C4-2B (cell line): ENCODE results near the gene ENDOV.

ENCODE experiments used
- ZFX ChIP-seq: fragments of 450-650 bp; IDR thresholded peaks from 2 replicates; pipeline ENCODE4 v1.6.1; 2017
- TF ChIP-seq, protein P1 (sequence below): fragments of 450-650 bp; conservative IDR thresholded peaks from 2 replicates; pipeline ENCODE4 v1.5.1; 2017; ENCODE audit warnings: mild to moderate bottlenecking

GRCh38 chr17:80374732-80375585, 40.0 kb upstream of the ENDOV start:
- TF ChIP-seq, protein P1, sequence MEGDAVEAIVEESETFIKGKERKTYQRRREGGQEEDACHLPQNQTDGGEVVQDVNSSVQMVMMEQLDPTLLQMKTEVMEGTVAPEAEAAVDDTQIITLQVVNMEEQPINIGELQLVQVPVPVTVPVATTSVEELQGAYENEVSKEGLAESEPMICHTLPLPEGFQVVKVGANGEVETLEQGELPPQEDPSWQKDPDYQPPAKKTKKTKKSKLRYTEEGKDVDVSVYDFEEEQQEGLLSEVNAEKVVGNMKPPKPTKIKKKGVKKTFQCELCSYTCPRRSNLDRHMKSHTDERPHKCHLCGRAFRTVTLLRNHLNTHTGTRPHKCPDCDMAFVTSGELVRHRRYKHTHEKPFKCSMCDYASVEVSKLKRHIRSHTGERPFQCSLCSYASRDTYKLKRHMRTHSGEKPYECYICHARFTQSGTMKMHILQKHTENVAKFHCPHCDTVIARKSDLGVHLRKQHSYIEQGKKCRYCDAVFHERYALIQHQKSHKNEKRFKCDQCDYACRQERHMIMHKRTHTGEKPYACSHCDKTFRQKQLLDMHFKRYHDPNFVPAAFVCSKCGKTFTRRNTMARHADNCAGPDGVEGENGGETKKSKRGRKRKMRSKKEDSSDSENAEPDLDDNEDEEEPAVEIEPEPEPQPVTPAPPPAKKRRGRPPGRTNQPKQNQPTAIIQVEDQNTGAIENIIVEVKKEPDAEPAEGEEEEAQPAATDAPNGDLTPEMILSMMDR = no peak
- TF ChIP-seq ZFX = no peak
